Measurements from ENCODE around the gene PPP2R5D. TPM values are rescaled to one million over a fixed set of nuclear protein-coding genes. Genes with fewer than 3 reads are reported as not detected.

PPP2R5D gene
- total RNA-seq, 2 experiments from 2014 or later = 35.0 to 35.6 TPM

DNA sequence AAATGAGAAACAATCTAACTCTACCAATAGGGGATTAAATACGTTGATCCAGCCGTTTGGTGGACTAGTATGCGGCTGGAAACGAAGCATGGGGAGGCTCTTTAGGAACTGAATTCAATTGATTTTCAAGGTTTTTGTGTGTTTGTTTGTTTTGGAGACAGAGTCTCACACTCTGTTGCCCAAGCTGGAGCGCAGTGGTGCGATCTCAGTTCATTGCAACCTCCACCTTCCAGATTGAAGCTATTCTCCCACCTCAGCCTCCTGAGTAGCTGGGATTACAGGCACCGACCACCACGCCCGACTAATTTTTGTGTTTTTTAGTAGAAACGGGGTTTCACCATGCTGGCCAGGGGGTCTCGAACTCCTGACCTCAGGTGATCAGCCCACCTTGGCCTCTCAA is 48.0 kb upstream of the PPP2R5D start:
- ChIA-PET POLR2A (no interaction called here), CTCF (ENCODE audit: unreplicated experiment) (no interaction called here)
- H3K9me2 ChIP-seq (ENCODE audit: insufficient read depth, low read length) = no peaks in the 10 kb centered on the region
- H3K4me2 ChIP-seq (ENCODE audit: low read length) = no peak overlapping the region
- peaks cover 98% of the 10 kb centered on the region for H3K36me3 ChIP-seq (ENCODE audit: insufficient read depth, low read length)
- DNase-seq (ENCODE audit: low spot score) = no peak
- intact Hi-C loops (cut with micrococcal nuclease; ENCODE audit: unreplicated experiment) = no loop called here
- no peak overlapping the region for H2AFZ ChIP-seq (ENCODE audit: low read length)
- no peaks in the 10 kb centered on the region for H3K9me3 ChIP-seq (ENCODE audit: low read length)
- H3K27ac ChIP-seq (ENCODE audit: low read depth, low read length, poor library complexity, severe bottlenecking) = no peak overlapping the region
- peaks cover 20% of the 10 kb centered on the region for H4K20me1 ChIP-seq (ENCODE audit: insufficient read depth, low read length)
- peaks cover 19% of the 10 kb centered on the region for H3K4me1 ChIP-seq (ENCODE audit: insufficient read depth, low read length, poor library complexity, severe bottlenecking)
- no peak overlapping the region for H3K4me3 ChIP-seq (ENCODE audit: low read depth, low read length, poor library complexity, severe bottlenecking)
- TF ChIP-seq, protein P1, sequence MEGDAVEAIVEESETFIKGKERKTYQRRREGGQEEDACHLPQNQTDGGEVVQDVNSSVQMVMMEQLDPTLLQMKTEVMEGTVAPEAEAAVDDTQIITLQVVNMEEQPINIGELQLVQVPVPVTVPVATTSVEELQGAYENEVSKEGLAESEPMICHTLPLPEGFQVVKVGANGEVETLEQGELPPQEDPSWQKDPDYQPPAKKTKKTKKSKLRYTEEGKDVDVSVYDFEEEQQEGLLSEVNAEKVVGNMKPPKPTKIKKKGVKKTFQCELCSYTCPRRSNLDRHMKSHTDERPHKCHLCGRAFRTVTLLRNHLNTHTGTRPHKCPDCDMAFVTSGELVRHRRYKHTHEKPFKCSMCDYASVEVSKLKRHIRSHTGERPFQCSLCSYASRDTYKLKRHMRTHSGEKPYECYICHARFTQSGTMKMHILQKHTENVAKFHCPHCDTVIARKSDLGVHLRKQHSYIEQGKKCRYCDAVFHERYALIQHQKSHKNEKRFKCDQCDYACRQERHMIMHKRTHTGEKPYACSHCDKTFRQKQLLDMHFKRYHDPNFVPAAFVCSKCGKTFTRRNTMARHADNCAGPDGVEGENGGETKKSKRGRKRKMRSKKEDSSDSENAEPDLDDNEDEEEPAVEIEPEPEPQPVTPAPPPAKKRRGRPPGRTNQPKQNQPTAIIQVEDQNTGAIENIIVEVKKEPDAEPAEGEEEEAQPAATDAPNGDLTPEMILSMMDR (conservative IDR thresholded peaks at IDR 0.05; ENCODE audit: low read length) = no peak
- TF ChIP-seq EZH2phosphoT487 (IDR thresholded peaks at IDR 0.05; ENCODE audit: borderline replicate concordance, low read depth, low read length) = no peak
- BruUV-seq (replicated peaks) = no TSS peak
- H3K79me2 ChIP-seq (ENCODE audit: insufficient read depth, low read depth, low read length) = peaks cover 43% of the 10 kb centered on the region

DNA sequence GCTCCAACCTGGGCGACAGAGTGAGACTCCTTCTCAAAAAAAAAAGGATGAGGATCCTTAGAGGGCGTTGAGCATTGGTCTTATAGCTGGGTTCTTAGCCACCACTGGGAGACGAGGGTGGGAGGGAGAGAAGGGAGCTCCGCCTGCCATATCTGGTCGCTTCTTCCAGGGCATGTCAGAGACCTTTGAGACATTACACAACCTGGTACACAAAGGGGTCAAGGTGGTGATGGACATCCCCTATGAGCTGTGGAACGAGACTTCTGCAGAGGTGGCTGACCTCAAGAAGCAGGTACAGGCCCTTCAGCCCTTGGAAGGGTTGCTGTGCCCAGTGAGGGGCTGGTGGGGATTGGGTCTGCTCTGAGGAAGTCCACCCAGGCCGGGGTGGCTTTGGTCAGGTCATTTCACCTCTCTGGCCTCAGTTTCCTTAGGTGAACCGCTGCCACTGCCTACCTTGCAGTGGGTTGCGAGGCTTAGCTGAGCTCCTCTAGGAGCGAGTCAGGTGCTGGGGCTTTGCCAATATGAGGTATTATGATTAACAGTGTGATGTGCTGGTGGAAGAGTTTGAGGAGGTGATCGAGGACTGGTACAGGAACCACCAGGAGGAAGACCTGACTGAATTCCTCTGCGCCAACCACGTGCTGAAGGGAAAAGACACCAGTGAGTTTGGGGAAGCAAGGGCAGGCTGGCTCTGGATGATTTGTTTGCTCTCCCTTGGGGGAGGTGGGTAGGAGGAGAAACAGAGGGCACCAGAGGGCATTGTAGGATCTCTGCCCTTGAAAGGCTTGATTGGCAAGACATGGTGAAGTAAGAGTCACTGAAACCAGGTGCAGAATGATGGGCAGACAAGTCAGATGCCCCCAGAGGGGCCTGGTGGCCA is 46.6 kb upstream of the PPP2R5D start:
- Histone ChIP-seq H3K4me3 (ENCODE audit: low read depth, low read length, poor library complexity, severe bottlenecking) (no peak overlapping the region), H3K4me2 (ENCODE audit: low read length) (no peak overlapping the region), H4K20me1 (ENCODE audit: insufficient read depth, low read length) (peaks cover 10% of the 10 kb centered on the region), H3K4me1 (ENCODE audit: insufficient read depth, low read length, poor library complexity, severe bottlenecking) (peaks cover 5% of the 10 kb centered on the region), H3K9me3 (ENCODE audit: low read length) (no peaks in the 10 kb centered on the region), H2AFZ (ENCODE audit: low read length) (no peak overlapping the region), H3K9me2 (ENCODE audit: insufficient read depth, low read length) (no peaks in the 10 kb centered on the region), H3K79me2 (ENCODE audit: insufficient read depth, low read depth, low read length) (peaks cover 29% of the 10 kb centered on the region), H3K36me3 (ENCODE audit: insufficient read depth, low read length) (peaks cover 98% of the 10 kb centered on the region), H3K27ac (ENCODE audit: low read depth, low read length, poor library complexity, severe bottlenecking) (no peak overlapping the region)
- intact Hi-C loops (cut with micrococcal nuclease; ENCODE audit: unreplicated experiment) = no loop called here
- CTCF ChIA-PET (ENCODE audit: unreplicated experiment) = interaction anchor here (0.7 kb wide), 1 partner anchor 24 kb away, joined by 4 read pairs; no protein-coding TSS in a partner anchor
- POLR2A ChIA-PET = interaction anchor here (1.0 kb wide), 1 partner anchor 23 kb away, joined by 3 read pairs; no protein-coding TSS in a partner anchor
- DNase-seq (ENCODE audit: low spot score) = no peak
- no peak for TF ChIP-seq EZH2phosphoT487 (IDR thresholded peaks at IDR 0.05; ENCODE audit: borderline replicate concordance, low read depth, low read length)
- TF ChIP-seq, protein P1 (conservative IDR thresholded peaks at IDR 0.05; ENCODE audit: low read length) = no peak
- BruUV-seq (replicated peaks) = no TSS peak

DNA sequence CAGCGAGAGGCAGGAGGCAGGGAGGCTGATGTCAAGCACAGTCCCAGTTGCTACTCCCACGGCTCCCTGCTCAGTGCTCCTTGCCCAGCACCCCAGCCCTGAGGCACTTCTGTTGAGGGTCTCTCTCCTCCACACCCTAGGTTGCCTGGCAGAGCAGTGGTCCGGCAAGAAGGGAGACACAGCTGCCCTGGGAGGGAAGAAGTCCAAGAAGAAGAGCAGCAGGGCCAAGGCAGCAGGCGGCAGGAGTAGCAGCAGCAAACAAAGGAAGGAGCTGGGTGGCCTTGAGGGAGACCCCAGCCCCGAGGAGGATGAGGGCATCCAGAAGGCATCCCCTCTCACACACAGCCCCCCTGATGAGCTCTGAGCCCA is 46.0 kb upstream of the PPP2R5D start:
- Histone ChIP-seq H3K79me2 (ENCODE audit: insufficient read depth, low read depth, low read length) (peaks cover 23% of the 10 kb centered on the region), H3K27ac (ENCODE audit: low read depth, low read length, poor library complexity, severe bottlenecking) (no peak overlapping the region), H3K36me3 (ENCODE audit: insufficient read depth, low read length) (peaks cover 98% of the 10 kb centered on the region), H3K4me1 (ENCODE audit: insufficient read depth, low read length, poor library complexity, severe bottlenecking) (no peaks in the 10 kb centered on the region), H3K4me3 (ENCODE audit: low read depth, low read length, poor library complexity, severe bottlenecking) (no peak overlapping the region), H4K20me1 (ENCODE audit: insufficient read depth, low read length) (peaks cover 4% of the 10 kb centered on the region; the same call in 1 of the 2 replicates), H3K4me2 (ENCODE audit: low read length) (no peak overlapping the region), H2AFZ (ENCODE audit: low read length) (no peak overlapping the region), H3K9me3 (ENCODE audit: low read length) (no peaks in the 10 kb centered on the region), H3K9me2 (ENCODE audit: insufficient read depth, low read length) (no peaks in the 10 kb centered on the region)
- TF ChIP-seq EZH2phosphoT487 (IDR thresholded peaks at IDR 0.05; ENCODE audit: borderline replicate concordance, low read depth, low read length) = no peak
- TF ChIP-seq, protein P1 (conservative IDR thresholded peaks at IDR 0.05; ENCODE audit: low read length) = no peak
- CTCF ChIA-PET (ENCODE audit: unreplicated experiment) = no interaction called here
- intact Hi-C loops (cut with micrococcal nuclease; ENCODE audit: unreplicated experiment) = no loop called here
- no peak for DNase-seq (ENCODE audit: low spot score)
- no TSS peak for BruUV-seq (replicated peaks)
- POLR2A ChIA-PET = no interaction called here
